HK-2 (cell line): ENCODE data around the gene GJD3.

ENCODE experiments used
- DNase-seq: peaks from one replicate; pipeline ENCODE4 v3.0.0-alpha.2; 2018; ENCODE audit not compliant: unreplicated experiment

The GJD3 gene

DNA sequence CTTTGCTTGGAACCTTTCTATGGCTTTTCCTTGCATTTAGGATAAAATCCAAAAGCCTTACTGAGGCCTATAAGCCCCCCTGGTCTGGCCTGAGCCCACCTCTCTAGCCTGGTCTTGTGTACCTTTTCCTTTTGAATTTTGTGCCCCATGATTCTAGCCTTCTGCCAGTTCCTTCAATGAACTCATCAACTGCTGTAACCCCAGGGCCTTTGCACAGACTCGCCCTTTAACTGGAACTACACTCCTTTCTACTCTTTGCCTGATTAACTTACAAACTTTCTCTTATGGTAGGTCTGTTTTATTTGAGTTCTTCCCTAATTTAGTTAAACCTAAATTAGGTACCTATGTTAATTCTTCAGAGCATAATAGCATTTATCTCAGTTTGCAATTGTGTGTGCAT lies 24.2 kb downstream of the GJD3 start:
- no peak for DNase-seq

DNA sequence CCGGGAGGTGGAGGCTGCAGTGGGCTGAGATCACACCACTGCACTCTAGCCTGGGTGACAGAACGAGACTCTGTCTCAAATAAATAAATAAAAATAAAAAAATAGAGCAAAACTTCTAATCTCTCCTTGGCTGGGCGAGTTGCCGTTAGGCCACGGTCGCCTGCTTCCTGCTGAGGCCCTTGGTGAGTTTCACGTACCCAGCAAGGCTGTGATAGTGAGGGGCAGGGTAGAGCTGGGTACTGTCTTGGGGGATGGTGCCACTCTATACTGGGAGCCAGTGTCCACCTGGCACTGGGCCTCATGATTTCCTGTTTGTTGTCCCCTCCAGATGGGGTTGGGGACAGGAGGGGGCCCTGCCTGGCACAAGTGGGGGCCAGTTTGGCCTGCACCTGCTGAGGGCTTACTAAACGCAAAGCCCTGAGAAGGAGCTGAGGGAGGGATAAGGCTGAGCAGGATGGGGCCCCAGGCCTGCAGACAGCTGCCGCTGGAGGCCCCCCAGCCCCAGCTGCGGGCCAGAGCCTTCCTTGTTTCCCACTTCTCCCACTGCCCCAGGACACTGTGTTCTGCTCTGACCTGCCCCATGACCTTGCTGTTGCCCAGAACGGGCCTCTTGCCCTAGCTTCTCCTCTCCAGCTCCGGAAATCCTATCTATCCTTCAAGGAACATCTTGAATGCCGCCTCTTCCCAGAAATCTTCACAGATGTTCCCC lies 25.4 kb downstream of the GJD3 start:
- no peak for DNase-seq

DNA sequence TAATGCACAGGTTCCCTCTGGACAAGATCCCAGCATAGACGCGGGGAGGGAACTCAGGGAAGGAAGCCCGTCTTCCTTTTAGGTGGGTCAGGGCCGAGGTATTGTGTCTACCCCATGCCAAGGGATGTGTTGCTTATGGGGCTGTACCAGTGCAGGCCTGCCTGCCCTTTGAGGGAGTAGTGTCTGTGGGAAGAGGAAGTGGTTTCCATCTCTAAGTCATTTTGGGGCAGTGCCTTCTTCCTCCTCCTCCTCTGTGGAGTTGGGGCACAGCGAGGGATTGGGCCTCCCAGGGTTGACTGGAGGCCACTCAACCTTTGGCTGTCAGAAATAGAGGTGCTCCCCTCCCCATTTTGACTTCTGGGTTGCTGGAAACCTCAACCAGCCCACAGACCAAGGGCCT lies 26.5 kb downstream of the GJD3 start:
- no peak for DNase-seq

DNA sequence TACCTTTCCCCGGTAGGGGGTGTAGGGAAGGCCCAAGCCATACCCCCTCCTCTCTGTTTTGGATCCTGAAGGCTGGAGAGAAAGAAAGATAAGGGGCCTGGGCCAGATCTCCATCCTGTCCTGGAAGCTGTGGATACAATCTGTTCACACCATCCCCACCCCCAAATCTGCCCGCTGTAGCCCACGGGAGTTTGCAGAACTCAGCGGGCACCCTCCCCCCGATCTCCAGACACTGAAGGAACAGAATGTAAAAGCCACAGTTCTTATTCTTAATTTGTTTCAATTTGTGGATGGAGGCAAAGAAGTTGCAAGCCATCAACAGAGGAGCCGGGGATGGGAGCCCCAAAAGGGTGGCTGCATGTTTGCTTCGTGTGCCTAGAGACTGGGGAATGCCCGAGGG lies 27.2 kb downstream of the GJD3 start:
- DNase-seq: no peak

DNA sequence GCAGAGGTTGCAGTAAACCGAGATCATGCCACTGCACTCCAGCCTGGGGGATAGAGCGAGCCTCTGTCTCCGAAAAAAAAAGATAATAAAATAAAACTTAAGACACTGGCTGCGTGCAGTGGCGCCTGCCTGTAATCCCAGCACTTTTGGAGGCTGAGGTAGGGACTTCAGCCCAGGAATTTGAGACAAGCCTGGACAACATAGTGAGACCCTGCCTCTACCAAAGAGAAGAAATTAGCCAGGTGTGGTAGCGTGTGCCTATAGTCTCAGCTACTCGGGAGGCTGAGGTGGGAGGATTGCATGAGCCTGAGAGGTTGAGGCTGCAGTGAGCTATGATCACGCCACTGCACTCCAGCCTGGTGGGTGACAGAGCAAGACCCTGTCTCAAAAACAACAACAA lies 28.9 kb downstream of the GJD3 start:
- no peak for DNase-seq

DNA sequence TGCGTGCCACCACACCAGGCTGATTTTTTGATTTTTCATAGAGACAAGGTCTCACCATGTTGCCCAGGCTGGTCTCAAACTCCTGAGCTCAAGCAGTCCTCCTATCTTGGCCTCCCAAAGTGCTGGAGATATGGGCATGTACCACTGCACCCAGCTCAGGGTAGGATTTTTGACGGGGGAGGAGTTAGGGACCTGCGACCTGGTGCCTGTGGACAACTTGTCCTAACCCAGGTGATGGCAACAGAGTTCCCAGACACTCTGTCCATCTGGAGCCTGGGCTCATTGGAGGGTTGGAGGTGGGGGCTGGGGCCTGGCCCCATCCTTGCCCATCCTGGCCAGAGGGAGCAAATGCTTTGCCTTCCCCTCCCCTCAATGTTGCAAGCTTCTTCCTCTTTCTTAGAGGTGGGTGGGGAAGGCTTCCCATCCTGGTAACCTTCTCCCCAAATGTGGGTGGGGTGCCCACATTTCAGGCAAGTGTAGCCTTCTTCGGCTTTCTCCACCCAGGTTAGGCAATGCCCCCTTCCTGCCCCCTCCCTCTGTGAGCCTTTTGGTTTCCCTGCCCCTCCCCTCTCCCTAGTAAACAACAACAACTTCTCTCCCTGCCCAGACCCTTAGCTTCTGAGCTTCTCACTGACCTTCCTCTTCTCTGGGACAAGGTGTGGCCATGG lies 30.6 kb downstream of the GJD3 start:
- DNase-seq: no peak

DNA sequence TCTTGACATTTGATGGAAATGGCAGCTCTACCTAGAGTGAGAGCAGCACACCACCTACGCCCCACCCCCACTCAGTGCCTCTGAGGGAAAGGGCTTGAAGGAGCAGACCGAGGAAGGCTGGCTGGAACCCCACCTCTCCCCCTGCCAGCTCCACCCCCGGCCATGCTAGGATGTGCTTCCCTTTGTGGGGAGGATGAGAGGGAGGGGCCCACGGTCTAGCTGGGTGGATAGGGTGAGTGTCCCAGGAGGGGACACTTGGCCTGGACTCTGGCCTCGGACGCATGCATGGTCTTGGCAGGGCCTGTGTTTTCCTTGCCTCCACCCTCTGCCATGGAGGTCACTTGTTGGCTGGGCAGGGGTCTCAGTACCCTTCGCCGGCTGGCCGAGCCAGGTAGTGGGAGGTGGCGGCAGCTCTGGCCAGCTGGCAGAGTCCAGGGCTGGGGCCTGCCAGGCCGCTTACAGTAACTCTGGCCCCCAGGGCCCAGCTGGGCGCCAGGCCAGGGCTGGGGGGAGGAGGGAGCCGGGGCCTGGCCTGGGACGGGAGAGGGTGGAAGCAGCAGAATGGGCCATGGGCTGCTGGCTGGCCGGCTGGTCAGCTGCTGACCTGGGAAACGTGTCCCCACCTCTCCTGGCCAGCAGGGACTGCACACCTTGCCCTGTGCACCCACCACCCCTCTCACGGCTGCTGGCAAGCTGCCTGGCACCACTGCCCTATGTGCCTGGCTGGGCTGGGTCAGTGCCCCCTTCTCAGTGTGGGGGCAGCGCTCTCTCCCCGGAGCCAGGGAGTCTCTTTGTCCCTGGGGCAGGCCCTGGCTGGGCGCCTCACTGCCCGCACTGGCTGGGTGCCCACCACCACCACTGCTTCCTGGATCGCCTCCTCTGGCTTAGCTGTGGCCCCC lies 32.5 kb downstream of the GJD3 start:
- DNase-seq: no peak

DNA sequence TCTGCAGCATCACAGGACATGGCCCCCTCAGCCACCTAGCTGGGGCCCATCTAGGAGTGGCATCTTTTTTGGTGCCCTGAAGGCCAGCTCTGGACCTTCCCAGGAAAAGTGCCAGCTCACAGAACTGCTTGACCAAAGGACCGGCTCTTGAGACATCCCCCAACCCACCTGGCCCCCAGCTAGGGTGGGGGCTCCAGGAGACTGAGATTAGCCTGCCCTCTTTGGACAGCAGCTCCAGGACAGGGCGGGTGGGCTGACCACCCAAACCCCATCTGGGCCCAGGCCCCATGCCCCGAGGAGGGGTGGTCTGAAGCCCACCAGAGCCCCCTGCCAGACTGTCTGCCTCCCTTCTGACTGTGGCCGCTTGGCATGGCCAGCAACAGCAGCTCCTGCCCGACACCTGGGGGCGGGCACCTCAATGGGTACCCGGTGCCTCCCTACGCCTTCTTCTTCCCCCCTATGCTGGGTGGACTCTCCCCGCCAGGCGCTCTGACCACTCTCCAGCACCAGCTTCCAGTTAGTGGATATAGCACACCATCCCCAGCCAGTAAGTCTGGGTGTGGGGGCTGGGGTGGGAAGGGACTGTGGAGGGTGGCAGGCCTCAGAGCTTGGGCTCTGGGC lies 33.6 kb downstream of the GJD3 start:
- no peak for DNase-seq

DNA sequence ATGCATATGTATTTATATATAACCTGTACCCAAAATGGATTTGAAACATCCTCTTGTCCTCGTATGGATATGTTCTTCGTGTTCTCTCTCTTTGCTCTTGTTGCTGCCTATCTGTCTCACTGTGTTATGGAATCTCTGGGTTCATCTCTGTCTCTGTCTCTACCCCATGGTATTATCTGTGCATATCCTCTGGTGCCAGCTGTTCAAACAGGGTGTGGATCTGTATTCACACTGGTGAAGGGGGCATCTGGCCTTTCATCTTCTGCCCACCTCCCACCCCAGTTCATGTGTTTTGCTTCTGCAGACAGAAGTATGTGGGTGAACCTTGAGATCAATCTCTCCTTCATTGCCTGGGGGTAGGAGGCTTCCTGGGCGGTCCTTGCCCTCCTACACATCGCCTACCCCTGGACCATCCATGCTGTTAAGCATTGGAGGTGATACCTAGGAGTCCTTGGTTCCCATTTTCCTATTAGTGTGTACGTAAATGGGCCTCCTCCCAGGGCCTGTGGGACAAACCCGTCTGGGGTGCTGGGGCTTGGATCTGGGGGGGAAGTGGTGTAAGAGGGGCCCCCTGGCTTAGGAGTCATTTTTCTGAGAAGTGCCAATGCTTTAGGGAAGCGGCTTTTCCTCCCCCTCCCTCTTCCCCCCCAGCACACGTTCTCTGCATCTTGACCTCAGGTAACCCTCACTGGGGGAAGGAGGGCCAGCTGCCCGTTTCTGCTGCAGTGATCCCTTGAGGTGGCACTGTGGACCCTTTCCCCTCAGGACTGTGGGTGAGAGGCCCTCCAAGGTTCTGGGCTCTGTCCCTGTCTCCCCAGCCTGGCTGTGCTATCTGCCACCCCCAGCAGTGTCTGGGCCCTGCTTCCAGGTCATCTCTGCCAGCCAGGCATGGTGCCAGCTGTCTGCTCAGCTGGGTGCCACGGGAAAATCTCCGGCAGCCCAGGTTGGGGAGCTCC lies 34.4 kb downstream of the GJD3 start:
- no peak for DNase-seq

DNA sequence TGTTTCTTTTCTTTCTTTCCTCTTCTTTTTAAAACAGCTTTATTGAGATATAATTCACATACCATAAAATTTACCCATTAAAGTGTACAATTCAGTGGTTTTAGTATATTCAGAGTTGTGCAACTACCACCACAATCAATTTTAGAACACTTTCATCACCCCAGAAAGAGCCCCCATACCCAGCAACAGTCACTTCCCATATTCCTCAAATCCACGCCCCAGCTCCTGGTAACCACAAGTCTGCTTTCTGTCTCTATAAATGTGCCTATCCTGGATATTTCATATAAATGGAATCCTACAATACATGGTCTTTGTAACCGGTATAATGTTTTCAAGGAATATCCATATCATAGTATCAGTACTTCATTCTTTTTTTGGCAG lies 36.2 kb downstream of the GJD3 start:
- DNase-seq: no peak

DNA sequence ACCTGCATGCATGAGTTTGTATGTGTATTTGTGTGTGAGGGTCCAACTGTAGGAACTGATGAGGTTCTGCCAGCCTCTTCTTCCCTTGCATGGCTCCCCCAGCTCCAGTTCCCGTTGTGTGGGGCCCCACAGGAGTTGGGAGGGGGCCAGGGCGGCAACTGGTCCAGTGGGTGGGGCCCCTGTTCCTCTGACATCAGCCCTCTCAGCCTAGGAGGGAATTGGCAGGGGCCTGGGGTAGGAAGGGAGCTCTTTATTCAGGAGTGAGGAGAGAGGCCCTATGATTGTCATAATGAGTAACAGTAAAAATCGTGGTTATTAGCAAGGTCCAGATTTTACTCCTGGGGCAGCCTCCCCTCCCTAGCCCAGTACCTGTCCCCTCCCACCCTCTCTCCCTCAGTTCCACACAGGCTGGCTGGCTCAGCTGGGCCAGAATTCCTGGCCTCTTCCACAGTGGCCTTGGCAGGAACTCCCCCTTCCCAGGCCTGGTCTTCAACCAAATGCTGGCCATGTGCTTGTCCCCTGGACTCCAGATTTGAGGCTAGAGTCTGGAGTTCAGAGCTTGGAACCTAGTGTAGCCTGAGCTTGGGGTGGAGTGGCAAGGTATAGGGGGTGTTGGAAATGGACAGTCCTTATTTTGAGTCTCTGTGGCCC lies 36.7 kb downstream of the GJD3 start:
- no peak for DNase-seq

DNA sequence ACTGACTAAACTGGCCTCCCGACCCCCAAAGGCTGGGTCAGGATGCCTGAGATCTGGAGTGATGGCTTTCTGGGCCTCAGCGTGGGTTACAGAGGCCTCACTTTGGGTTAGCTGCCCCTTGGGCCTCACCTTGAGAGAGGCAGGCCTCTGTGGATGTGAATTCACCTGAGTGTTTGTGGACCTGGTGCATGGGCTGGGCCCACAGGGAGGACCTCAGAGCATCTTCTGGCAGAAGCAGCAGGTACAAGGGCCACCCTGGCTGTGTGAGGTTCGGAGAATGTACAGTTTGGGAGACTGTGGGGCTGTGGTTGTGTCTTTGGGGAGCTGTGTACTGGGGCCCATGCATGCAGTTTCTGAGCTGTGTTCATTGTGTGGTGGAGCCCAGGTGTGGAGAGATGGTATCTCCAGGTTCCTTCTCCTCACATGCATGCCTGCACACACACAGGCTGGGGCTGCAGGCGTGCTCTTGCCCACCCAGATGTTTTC lies 37.2 kb downstream of the GJD3 start:
- DNase-seq: no peak

DNA sequence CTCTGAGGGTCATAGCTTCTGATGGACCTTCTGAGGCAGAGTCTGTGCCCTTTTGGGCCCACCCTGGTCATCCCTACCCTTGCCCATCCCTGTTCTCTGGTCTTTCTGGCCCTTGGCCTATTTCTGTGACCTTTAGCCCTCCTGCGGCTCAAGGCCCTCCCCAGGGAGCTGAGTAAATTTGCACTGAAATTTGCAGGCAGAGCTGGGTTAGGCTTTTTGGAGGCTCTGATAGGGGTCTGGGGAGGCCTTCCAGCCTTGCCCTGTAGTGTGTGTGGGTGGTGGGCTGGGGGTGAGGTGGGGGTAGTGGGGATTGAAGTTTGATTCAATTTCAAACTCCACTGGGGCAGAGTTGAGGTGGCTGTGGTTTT lies 37.7 kb downstream of the GJD3 start:
- DNase-seq: no peak

DNA sequence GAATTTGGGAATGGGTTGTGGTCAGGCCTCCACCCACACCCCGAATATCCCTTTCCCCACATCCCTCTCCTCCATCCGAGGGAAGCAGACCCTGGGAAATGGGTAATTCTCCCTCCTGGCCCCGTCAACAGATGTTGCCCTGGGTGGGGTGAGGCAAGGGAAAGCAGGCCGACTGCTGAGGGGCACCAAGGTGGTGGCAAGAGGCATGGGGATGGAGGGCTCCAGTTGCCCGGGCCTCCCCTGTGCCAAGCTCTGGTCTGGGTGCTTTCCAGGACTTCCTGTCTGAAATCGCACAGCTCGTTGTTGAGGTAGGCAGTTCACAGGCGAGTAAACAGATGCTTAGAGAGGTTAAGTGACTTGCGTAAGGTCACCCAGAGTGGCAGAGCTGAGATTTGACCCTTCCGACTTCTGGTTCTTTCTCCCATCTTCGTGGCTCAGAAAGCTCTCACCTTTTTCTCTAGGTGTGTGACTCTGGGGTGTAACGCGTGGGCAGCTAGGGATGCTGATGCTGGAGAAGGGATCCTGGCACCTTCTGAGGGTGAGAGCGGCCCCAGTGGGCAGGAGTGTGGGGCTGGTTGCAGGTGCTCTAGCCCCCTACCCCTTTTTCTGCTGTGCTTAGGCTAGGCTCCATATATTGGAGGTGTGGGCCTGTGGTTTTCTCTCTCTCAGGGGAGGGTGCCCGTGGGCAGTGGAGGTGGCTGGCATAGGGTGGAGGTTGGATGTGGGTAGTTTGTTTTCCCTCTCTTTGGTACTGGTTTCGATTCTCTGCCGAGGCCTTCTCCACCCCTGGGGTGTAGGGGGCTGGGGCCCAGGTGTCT lies 38.3 kb downstream of the GJD3 start:
- no peak for DNase-seq

DNA sequence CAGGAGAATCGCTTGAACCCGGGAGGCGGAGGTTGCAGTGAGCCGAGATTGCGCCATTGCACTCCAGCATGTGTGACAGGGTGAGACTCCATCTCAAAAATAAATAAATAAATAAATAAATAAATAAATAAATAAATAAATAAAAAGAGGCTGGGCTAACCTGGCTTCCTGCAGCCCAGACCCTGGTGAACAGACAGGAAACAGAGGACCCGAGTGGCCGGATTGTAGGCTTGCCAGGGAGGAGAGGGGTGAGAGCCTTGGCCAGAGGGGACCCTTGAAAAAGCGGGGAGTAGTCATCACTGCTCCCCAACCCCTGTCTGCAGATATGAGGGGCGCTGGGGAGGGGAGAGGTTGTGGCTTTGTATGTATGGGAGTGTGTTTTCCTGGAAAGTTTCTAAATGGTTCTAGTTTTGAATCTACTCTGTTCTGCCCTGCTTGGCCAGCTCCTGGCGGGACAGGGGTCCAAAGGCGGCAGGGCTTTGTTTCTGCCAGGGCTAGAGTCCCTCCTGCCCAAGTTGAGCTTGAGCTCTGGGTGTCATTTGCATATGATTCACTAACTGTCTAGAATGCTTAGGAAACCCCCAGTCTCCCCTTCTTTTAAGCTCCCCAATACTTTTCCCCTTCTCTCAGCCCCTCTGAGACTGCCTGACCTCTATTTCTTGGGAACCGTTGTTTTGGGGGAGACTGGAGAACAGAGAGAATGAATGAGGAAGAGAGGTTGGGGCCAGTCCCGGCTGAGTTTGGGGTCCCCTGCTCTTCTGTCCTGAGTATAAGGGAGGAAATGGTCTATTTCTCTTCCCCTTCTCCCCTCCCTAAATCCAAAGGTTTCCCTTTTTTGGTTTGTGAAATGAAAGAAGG lies 39.2 kb downstream of the GJD3 start:
- no peak for DNase-seq

DNA sequence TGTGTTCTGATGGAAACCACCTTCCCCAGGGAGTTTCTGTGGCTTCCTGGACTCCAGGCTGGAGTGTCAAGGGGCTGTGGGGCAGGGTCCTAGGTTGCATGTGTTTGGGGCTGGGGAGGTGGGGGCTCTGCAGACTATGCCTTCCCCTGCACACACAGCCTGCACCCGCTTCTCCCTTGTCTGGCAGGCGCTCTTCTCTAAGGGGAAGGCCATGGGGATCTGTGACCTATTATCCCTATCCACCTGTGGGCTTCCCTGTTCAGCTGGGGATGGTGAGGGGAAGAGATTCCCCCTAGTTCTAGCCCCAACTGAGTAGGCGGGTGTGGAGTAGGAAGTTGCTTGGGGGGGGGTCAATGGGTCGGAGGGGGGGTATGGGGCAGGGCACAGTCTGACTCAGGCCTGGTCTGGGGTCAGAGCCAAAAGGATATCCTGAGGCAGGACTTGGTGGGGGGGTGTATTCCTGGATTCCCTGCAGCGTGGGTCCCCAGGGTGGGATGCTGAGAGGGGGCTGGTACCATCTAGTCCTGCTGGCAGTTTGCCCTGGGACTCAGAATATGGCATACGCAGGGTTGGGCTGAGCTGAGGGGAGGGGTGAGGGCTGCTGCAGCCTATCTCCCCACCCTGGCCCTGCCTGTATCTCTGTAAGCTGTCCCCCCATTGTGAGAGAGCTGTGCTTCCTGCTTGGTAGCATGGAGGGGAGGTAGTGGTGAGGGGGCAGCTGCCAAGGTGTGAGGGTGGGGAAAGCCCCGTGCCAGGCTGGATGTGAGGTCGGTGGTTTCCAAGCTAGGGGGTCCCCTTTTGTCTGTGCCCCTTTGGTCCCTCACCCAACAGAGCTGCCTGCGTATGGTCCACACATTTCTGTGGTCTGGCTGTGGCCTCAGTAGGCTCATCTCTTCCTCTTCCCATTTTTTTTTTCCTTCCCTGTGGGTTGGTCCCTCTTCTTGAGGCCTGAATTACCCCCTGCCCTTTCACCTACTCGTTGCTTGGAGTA lies 40.9 kb downstream of the GJD3 start:
- no peak for DNase-seq
